Right lobe of liver (tissue), 6 donors: ENCODE results near the gene PRDM1. TPM values are rescaled to one million over a fixed set of nuclear protein-coding genes. Genes with fewer than 3 reads are reported as not detected.

Experiments
- ATAC-seq, 4 donors: fragments of 200-7000 bp; cut with Tn5 transposase; one replicate each; pipeline ENCODE4 v1.9.1; 2020; ENCODE audit warnings: mild to moderate bottlenecking in 4 of 4, moderate library complexity in 4 of 4
- DNase-seq, 3 donors: peaks; one replicate each; pipeline ENCODE4 v3.0.0-alpha.2; 2020
- H3K27ac ChIP-seq, 3 donors: fragments of 200-600 bp; one replicate each; pipeline ENCODE4 v1.8.0; 2022
- H3K27me3 ChIP-seq, 2 donors: fragments of 200-600 bp; one replicate each; pipeline ENCODE4 v1.8.0; 2022
- H3K36me3 ChIP-seq, 4 donors: fragments of 200-600 bp; sonication (generic) in 1 of 4; one replicate each; pipeline versions ENCODE4 v1.5.1 to v1.8.0; 2017 to 2022; ENCODE audit warnings: control low read depth in 1 of 4
- H3K4me1 ChIP-seq, 4 donors: fragments of 200-600 bp; sonication (generic) in 1 of 4; one replicate each; pipeline versions ENCODE4 v1.5.1 to v1.8.0; 2017 to 2022; ENCODE audit warnings: control low read depth in 1 of 4
- H3K4me3 ChIP-seq, 3 donors: fragments of 200-600 bp; one replicate each; pipeline ENCODE4 v1.8.0; 2022
- H3K9me3 ChIP-seq, 4 donors: fragments of 200-600 bp; sonication (generic) in 1 of 4; one replicate each; pipeline versions ENCODE4 v1.5.1 to v1.8.0; 2017 to 2022; ENCODE audit warnings: control low read depth in 1 of 4
- CTCF ChIP-seq, 4 donors: fragments of 200-600 bp in 3 of 4; fragments of 450-650 bp in 1 of 4; IDR thresholded peaks; one replicate each; pipeline versions ENCODE4 v1.5.1 to v1.8.0; 2016 to 2022; ENCODE audit warnings: antibody characterized with exemption in 4 of 4, mild to moderate bottlenecking in 2 of 4
- POLR2A ChIP-seq: fragments of 450-650 bp; IDR thresholded peaks from one replicate; pipeline ENCODE4 v1.6.1; 2017; ENCODE audit warnings: antibody characterized with exemption, mild to moderate bottlenecking
- WGBS: methylation state at CpG from one replicate; pipeline ENCODE4 v1.1.6; 2018; ENCODE audit warnings: low coverage, low lambda C conversion rate; ENCODE audit not compliant: insufficient coverage; ENCODE audit errors: missing lambda C conversion rate; 5-methylcytosine and 5-hydroxymethylcytosine counted together
- intact Hi-C, 2 donors: fragments of 100-400 bp; cut with DNase I; formaldehyde crosslinking; loops; one replicate each; pipeline versions ENCODE4 v1.11.2 to v1.14.1; 2022
- total RNA-seq, 6 experiments: library from RNA; depleted of rRNA in 2 of 6; stranded (reverse); fragments of >200 nt in 2 of 6; fragmentation: NEBNext Ultra II Directional in 3 of 6; extraction: Animal tissue kit (Norgen Biotek cat#: 25700) in 3 of 6; gene quantifications; one replicate each; pipeline versions ENCODE4 v1.1.0 to v1.2.4, GENCODE V29; 2016 to 2023
- donor health status: DM: no; HTN: yes; CAD: no.
- donor health status: DM: no; HTN: no; CAD: no.
- donor health status: DM: no; HTN: no; CAD: no.
- donor health status: DM: no; HTN: yes; CAD: no.
- donor health status: DM: no; HTN: yes; CAD: no.

The PRDM1 gene
- total RNA-seq, 6 experiments from 2014 or later = 0.86 to 2.8 (median 1.3) TPM

GRCh38 chr6:106158816-106159215 lies 72.7 kb downstream of the PRDM1 start:
- no peak overlapping the region for H3K27ac ChIP-seq
- TF ChIP-seq CTCF (IDR thresholded peaks at IDR 0.05) (no peak), POLR2A (no peak)
- H3K36me3 ChIP-seq = no peaks in the 10 kb centered on the region
- ATAC-seq = no peak
- WGBS = 67% methylated on average over 1 of the region's 1 CpG
- no peaks in the 10 kb centered on the region for H3K4me1 ChIP-seq
- DNase-seq = no peak
- H3K27me3 ChIP-seq = no peaks in the 10 kb centered on the region
- intact Hi-C loops = no loop called here
- H3K4me3 ChIP-seq = no peak overlapping the region
- H3K9me3 ChIP-seq = no peaks in the 10 kb centered on the region

Other genes starting within 250 kb of the PRDM1 start
- gene ATG5, start 239.4 kb downstream of the PRDM1 start, total RNA-seq = 10 to 100 TPM; 12.8 to 27.8 (median 16.3) TPM